ENCODE measurements around the gene DOLPP1. TPM values are rescaled to one million over a fixed set of nuclear protein-coding genes. Genes with fewer than 3 reads are reported as not detected.

Gene DOLPP1
- total and polyA plus RNA-seq, 2 of the 13 experiments (the other 11 are each of a cell fraction or from before 2014, with no cell fraction given) = 21.0 to 34.1 TPM

DNA sequence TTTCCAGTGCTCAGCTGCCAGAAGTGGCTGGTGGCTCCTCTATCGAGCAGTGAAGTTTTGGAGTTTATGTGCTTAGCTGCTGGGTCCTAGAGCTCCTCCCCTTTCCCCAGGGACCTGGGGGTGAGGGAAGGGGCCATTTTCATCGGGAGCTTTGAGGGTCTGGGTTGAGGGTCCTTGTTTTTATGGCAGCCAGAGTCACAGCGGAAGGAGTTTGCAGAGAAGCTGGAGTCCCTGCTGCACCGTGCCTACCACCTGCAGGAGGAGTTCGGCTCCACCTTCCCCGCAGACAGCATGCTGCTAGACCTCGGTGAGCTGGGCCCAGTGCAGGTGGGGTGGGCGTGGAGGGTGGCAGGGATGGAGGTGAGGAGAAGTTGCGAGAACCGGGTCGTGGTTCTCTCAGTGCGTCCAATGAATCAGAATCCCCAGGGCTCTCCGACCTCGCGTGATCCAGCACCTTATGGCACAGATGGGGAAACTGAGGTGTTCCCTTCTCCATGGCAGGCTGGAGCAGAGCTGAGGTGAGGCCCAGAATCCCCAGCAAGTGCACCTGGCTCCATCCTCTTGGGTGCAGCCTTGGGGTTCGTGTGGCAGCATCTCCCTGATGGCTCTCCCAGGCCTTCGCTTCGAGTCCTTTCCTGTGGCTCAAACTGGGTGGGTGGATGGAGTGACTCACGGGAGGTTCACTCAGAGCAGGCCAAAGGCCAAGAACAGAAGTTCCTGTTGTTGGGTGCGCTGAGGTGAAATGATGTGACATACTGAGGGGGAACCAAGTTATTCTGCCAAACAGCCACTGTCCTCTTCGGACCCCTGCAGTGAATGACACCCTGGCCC is 21.7 kb upstream of the DOLPP1 start (continued):
- TF ChIP-seq ZNF609 (CRISPR knock-in tag; IDR thresholded peaks at IDR 0.05; ENCODE audit: borderline replicate concordance) (no peak), XBP1 (CRISPR knock-in tag; IDR thresholded peaks at IDR 0.05) (no peak), SOX6 (IDR thresholded peaks at IDR 0.05) (no peak), SOX6 (CRISPR knock-in tag; IDR thresholded peaks at IDR 0.05) (0 out of 2 replicates have a peak, but pooled peaks have one; percentile 15), MZF1 (CRISPR knock-in tag; IDR thresholded peaks at IDR 0.05; ENCODE audit: borderline replicate concordance) (no peak), RXRB (CRISPR knock-in tag; IDR thresholded peaks at IDR 0.05; ENCODE audit: borderline replicate concordance) (peak; percentile 7; the same call in 1 of the 2 replicates), TBP (CRISPR knock-in tag; IDR thresholded peaks at IDR 0.05) (no peak)
- TF ChIP-seq, protein P1, sequence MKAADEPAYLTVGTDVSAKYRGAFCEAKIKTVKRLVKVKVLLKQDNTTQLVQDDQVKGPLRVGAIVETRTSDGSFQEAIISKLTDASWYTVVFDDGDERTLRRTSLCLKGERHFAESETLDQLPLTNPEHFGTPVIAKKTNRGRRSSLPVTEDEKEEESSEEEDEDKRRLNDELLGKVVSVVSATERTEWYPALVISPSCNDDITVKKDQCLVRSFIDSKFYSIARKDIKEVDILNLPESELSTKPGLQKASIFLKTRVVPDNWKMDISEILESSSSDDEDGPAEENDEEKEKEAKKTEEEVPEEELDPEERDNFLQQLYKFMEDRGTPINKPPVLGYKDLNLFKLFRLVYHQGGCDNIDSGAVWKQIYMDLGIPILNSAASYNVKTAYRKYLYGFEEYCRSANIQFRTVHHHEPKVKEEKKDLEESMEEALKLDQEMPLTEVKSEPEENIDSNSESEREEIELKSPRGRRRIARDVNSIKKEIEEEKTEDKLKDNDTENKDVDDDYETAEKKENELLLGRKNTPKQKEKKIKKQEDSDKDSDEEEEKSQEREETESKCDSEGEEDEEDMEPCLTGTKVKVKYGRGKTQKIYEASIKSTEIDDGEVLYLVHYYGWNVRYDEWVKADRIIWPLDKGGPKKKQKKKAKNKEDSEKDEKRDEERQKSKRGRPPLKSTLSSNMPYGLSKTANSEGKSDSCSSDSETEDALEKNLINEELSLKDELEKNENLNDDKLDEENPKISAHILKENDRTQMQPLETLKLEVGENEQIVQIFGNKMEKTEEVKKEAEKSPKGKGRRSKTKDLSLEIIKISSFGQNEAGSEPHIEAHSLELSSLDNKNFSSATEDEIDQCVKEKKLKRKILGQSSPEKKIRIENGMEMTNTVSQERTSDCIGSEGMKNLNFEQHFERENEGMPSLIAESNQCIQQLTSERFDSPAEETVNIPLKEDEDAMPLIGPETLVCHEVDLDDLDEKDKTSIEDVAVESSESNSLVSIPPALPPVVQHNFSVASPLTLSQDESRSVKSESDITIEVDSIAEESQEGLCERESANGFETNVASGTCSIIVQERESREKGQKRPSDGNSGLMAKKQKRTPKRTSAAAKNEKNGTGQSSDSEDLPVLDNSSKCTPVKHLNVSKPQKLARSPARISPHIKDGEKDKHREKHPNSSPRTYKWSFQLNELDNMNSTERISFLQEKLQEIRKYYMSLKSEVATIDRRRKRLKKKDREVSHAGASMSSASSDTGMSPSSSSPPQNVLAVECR (CRISPR knock-in tag; IDR thresholded peaks at IDR 0.05; ENCODE audit: borderline replicate concordance) = no peak

Measured in HepG2 (cell line).